GM12878 (cell line): Measurements from ENCODE around the gene TAS2R13. TPM values are rescaled to one million over a fixed set of nuclear protein-coding genes. Genes with fewer than 3 reads are reported as not detected.

Experiments used
- ATAC-seq: fragments of 200-7000 bp; cut with Tn5 transposase; 3 replicates; pipeline ENCODE4 v1.9.1; 2020; ENCODE audit warnings: mild to moderate bottlenecking, moderate library complexity
- BruUV-seq: library from RNA; stranded (reverse); fragments of 400-500 nt; replicated peaks from 2 replicates; lab custom pipeline; 2021; lab: Mats Ljungman, UMichigan
- CTCF ChIA-PET: fragments of 300-600 bp; sonication (Branson Sonifier 250); formaldehyde crosslinking; extraction: SDS; loops from one replicate; lab custom pipeline; 2021; ENCODE audit warnings: inconsistent platforms; lab: Yijun Ruan, JAX
- POLR2A ChIA-PET: fragments of 350-600 bp; formaldehyde crosslinking; extraction: SDS; loops from one replicate; lab custom pipeline; 2021; ENCODE audit warnings: inconsistent platforms; lab: Charles Lee
- RAD21 ChIA-PET: fragments of 300-600 bp; sonication (Branson Sonifier 250); formaldehyde crosslinking; loops from one replicate; lab custom pipeline; 2023; ENCODE audit warnings: antibody characterized with exemption; ENCODE audit not compliant: unreplicated experiment; lab: Charles Lee
- SMC1A ChIA-PET: fragments of 300-600 bp; sonication (Branson Sonifier 250); formaldehyde crosslinking; loops from one replicate; lab custom pipeline; 2023; ENCODE audit not compliant: unreplicated experiment, uncharacterized antibody; lab: Charles Lee
- DNase-seq: peaks from one replicate; pipeline ENCODE4 v3.0.0-alpha.2; 2011; ENCODE audit warnings: low read depth, low spot score
- FAIRE-seq: peaks from 3 replicates; lab custom pipeline; 2011; peaks lifted over from hg19 to GRCh38; lab: Jason Lieb, UNC
- H2AFZ ChIP-seq: 2 replicates; pipeline ENCODE4 v1.6.0; 2011; ENCODE audit warnings: low read depth, low read length, control low read depth; ENCODE audit not compliant: control insufficient read depth
- H3K27ac ChIP-seq: 2 replicates; pipeline ENCODE4 v1.5.1; 2011; ENCODE audit warnings: control low read depth; ENCODE audit not compliant: control insufficient read depth, insufficient read depth
- H3K27me3 ChIP-seq, 2 experiments: replicated peaks in 1 of 2; 2 replicates each; pipeline versions ENCODE4 v1.6.0 to v1.6.1; 2011; ENCODE audit warnings: low read length in 1 of 2; ENCODE audit not compliant: control insufficient read depth in 2 of 2, insufficient read depth in 2 of 2
- H3K36me3 ChIP-seq, 2 experiments: 2 replicates each; pipeline ENCODE4 v1.5.1; 2011; ENCODE audit warnings: low read length in 1 of 2; ENCODE audit not compliant: control insufficient read depth in 2 of 2, insufficient read depth in 2 of 2
- H3K4me1 ChIP-seq: 2 replicates; pipeline ENCODE4 v1.6.1; 2011; ENCODE audit warnings: mild to moderate bottlenecking, low read length, moderate library complexity, mixed read lengths; ENCODE audit not compliant: control insufficient read depth, insufficient read depth
- H3K4me2 ChIP-seq: 2 replicates; pipeline ENCODE4 v1.6.0; 2011; ENCODE audit warnings: control low read depth; ENCODE audit not compliant: control insufficient read depth, insufficient read depth
- H3K4me3 ChIP-seq: fragments of 200-600 bp; sonication (generic); 2 replicates; pipeline ENCODE4 v1.5.1; 2016
- H3K79me2 ChIP-seq: 2 replicates; pipeline ENCODE4 v1.6.0; 2011; ENCODE audit warnings: low read length; ENCODE audit not compliant: control insufficient read depth, insufficient read depth
- H3K9ac ChIP-seq: 2 replicates; pipeline ENCODE4 v1.8.0; 2011; ENCODE audit warnings: low read length, control low read depth, mixed read lengths; ENCODE audit not compliant: control insufficient read depth, insufficient read depth
- H3K9me3 ChIP-seq: replicated peaks from 3 replicates; pipeline ENCODE4 v1.5.1; 2011; ENCODE audit warnings: mild to moderate bottlenecking, low read length; ENCODE audit not compliant: control insufficient read depth, insufficient read depth
- H4K20me1 ChIP-seq: 2 replicates; pipeline ENCODE4 v1.6.0; 2011; ENCODE audit not compliant: control insufficient read depth, insufficient read depth
- CBFB ChIP-seq: IDR thresholded peaks from 2 replicates; pipeline ENCODE4 v1.6.1; 2016; ENCODE audit warnings: antibody characterized with exemption, low read depth
- CBX3 ChIP-seq: fragments of 200-600 bp; sonication (generic); IDR thresholded peaks from 2 replicates; pipeline ENCODE4 v1.6.1; 2016; ENCODE audit warnings: low read depth, borderline replicate concordance
- CHD4 ChIP-seq: fragments of 200-600 bp; sonication (generic); IDR thresholded peaks from 2 replicates; pipeline ENCODE4 v1.6.1; 2016; ENCODE audit warnings: mild to moderate bottlenecking
- ELK1 ChIP-seq: IDR thresholded peaks from 2 replicates; pipeline ENCODE4 v1.6.1; 2012; ENCODE audit warnings: low read depth, low read length, improper control_type of control experiment
- FOS ChIP-seq: IDR thresholded peaks from 3 replicates; pipeline ENCODE4 v1.6.1; 2011; ENCODE audit warnings: borderline replicate concordance; ENCODE audit not compliant: insufficient read length; ENCODE audit errors: extremely low read depth
- NFYA ChIP-seq: IDR thresholded peaks from 2 replicates; pipeline ENCODE4 v1.6.1; 2011; ENCODE audit warnings: low read depth, mild to moderate bottlenecking, low read length, improper control_type of control experiment, borderline replicate concordance
- POLR2AphosphoS5 ChIP-seq: IDR thresholded peaks from 2 replicates; pipeline ENCODE4 v1.6.1; 2011; ENCODE audit warnings: mild to moderate bottlenecking, low read length, inconsistent platforms
- RB1 ChIP-seq: fragments of 450-650 bp; formaldehyde crosslinking; IDR thresholded peaks from 2 replicates; pipeline ENCODE4 v1.6.1; 2017; ENCODE audit warnings: mild to moderate bottlenecking, borderline replicate concordance
- RELA ChIP-seq: fragments of 450-650 bp; IDR thresholded peaks from 2 replicates; pipeline ENCODE4 v1.8.0; 2014; ENCODE audit warnings: borderline replicate concordance; ENCODE audit not compliant: partially characterized antibody
- REST ChIP-seq: IDR thresholded peaks from 2 replicates; pipeline ENCODE4 v1.6.1; 2012; ENCODE audit warnings: mild to moderate bottlenecking, low read depth, low read length
- TBL1XR1 ChIP-seq: IDR thresholded peaks from 2 replicates; pipeline ENCODE4 v1.6.1; 2012; ENCODE audit warnings: low read depth, low read length, improper control_type of control experiment
- USF2 ChIP-seq: IDR thresholded peaks from 2 replicates; pipeline ENCODE4 v1.6.1; 2011; ENCODE audit warnings: low read depth, low read length, improper control_type of control experiment, borderline replicate concordance
- YY1 ChIP-seq: IDR thresholded peaks from 2 replicates; pipeline ENCODE4 v1.6.1; 2011; ENCODE audit warnings: low read depth, mild to moderate bottlenecking, low read length
- ZSCAN29 ChIP-seq: fragments of 450-650 bp; IDR thresholded peaks from 2 replicates; pipeline ENCODE4 v1.6.1; 2017; ENCODE audit warnings: mild to moderate bottlenecking, moderate library complexity
- WGBS: methylation state at CpG from one replicate; pipeline ENCODE4 v1.1.6; 2016; ENCODE audit warnings: low lambda C conversion rate; ENCODE audit not compliant: insufficient replicate concordance, insufficient coverage; ENCODE audit errors: missing lambda C conversion rate; 5-methylcytosine and 5-hydroxymethylcytosine counted together
- in situ Hi-C: fragments of 300-500 bp; cut with MboI; formaldehyde crosslinking; loops from 9 replicates; pipeline ENCODE4 v1.14.3; 2018; ENCODE audit warnings: mixed read lengths
- intact Hi-C: fragments of 100-400 bp; cut with micrococcal nuclease; formaldehyde crosslinking; loops from one replicate; pipeline ENCODE4 v1.14.2; 2022; ENCODE audit not compliant: unreplicated experiment
- polyA plus RNA-seq, 11 experiments: library from polyadenylated mRNA; depleted of rRNA in 4 of 11; unstranded in 6 of 11; stranded (reverse) in 5 of 11; fragments of >200 nt; fragmentation: Nextera tagmentation in 4 of 11; fragmentation: Illumina TruSeq in 1 of 11; extraction: Ambion mirVana in 4 of 11; extraction: Trizol in 1 of 11; gene quantifications; 1 replicate in 1 of 11; 2 replicates in 10 of 11; pipeline versions ENCODE4 v1.2.1 to v1.2.3, GENCODE V29; 2011 to 2016; ENCODE audit warnings: inconsistent platforms in 2 of 11, missing spikeins in 2 of 11, low read depth in 1 of 11
- total RNA-seq, 4 experiments: library from RNA; depleted of rRNA in 3 of 4; stranded (reverse); fragments of >200 nt in 3 of 4; fragmentation: Illumina TruSeq in 1 of 4; extraction: Trizol in 1 of 4; gene quantifications; 2 replicates each; pipeline versions ENCODE4 v1.2.1 to v1.2.3, GENCODE V29; 2013 to 2021

Gene TAS2R13
- total and polyA plus RNA-seq, 10 of the 15 experiments (the other 5 are each of a cell fraction or from before 2014, with no cell fraction given): 0.12 to 2.2 (median 0.65) TPM; not detected in 4

GRCh38 chr12:10891937-10892336 lies 17.4 kb downstream of the TAS2R13 start:
- DNase-seq: no peak
- TF ChIP-seq RELA: no peak
- no peak for TF ChIP-seq ELK1
- TF ChIP-seq CHD4: no peak
- TF ChIP-seq NFYA: no peak
- no peak for TF ChIP-seq ZSCAN29
- POLR2A ChIA-PET: no interaction called here
- intact Hi-C loops: no loop called here
- no peaks in the 10 kb centered on the region for H3K4me1 ChIP-seq
- no peak for FAIRE-seq
- H3K9me3 ChIP-seq: no peaks in the 10 kb centered on the region
- H3K27ac ChIP-seq: no peak overlapping the region
- WGBS: 98% methylated on average over 2 of the region's 2 CpGs
- H3K27me3 ChIP-seq: no peaks in the 10 kb centered on the region
- no peaks in the 10 kb centered on the region for H3K36me3 ChIP-seq
- in situ Hi-C loops: no loop called here
- H3K4me2 ChIP-seq: no peak overlapping the region
- no peak for ATAC-seq
- BruUV-seq: no TSS peak
- H3K79me2 ChIP-seq: no peaks in the 10 kb centered on the region
- H2AFZ ChIP-seq: no peak overlapping the region
- RAD21 ChIA-PET: interaction anchor here (0.6 kb wide), 1 partner anchor 317 kb away, joined by 3 read pairs; no protein-coding TSS in a partner anchor
- H3K9ac ChIP-seq: no peak overlapping the region
- SMC1A ChIA-PET: no interaction called here
- no peak overlapping the region for H3K4me3 ChIP-seq
- H4K20me1 ChIP-seq: no peaks in the 10 kb centered on the region
- CTCF ChIA-PET: no interaction called here

- in situ Hi-C loops (no loop called here), intact Hi-C loops (no loop called here)
- RAD21 ChIA-PET: no interaction called here
- no peak for TF ChIP-seq YY1
- no peak for TF ChIP-seq USF2
- no peak for TF ChIP-seq RB1
- no peak for TF ChIP-seq REST
- TF ChIP-seq CBFB: no peak
- TF ChIP-seq TBL1XR1: no peak
- no peak for TF ChIP-seq POLR2AphosphoS5
- TF ChIP-seq CBX3: no peak
- no peak for TF ChIP-seq FOS
These were observed 20.1 kb downstream of the TAS2R13 start for GRCh38 chr12:10889226-10889625.

More at GRCh38 chr12:10889226-10889625, 20.1 kb downstream of the TAS2R13 start:
- no peaks in the 10 kb centered on the region for H3K9me3 ChIP-seq
- CTCF ChIA-PET: no interaction called here
- POLR2A ChIA-PET: interaction anchor here (0.6 kb wide), 1 partner anchor 1725 kb away, joined by 5 read pairs; no protein-coding TSS in a partner anchor
- H3K27me3 ChIP-seq: no peaks in the 10 kb centered on the region
- H2AFZ ChIP-seq: no peak overlapping the region
- H3K79me2 ChIP-seq: no peaks in the 10 kb centered on the region
- H4K20me1 ChIP-seq: no peaks in the 10 kb centered on the region
- H3K36me3 ChIP-seq: no peaks in the 10 kb centered on the region
- H3K4me2 ChIP-seq: no peak overlapping the region
- BruUV-seq: no TSS peak
- no peak overlapping the region for H3K27ac ChIP-seq
- H3K4me1 ChIP-seq: no peaks in the 10 kb centered on the region
- no peak for DNase-seq
- H3K9ac ChIP-seq: no peak overlapping the region
- no peak overlapping the region for H3K4me3 ChIP-seq
- ATAC-seq: no peak
- FAIRE-seq: no peak
- SMC1A ChIA-PET: interaction anchor here (1.2 kb wide), 1 partner anchor 32 kb away, joined by 3 read pairs; no protein-coding TSS in a partner anchor
